NCI-H128 (cell line): ENCODE results near the gene MAGOHB.

Source experiments
- DNase-seq: peaks from one replicate; lab custom pipeline; 2025; ENCODE audit not compliant: unreplicated experiment; lab: John Stamatoyannopoulos, UW

Gene MAGOHB

DNA sequence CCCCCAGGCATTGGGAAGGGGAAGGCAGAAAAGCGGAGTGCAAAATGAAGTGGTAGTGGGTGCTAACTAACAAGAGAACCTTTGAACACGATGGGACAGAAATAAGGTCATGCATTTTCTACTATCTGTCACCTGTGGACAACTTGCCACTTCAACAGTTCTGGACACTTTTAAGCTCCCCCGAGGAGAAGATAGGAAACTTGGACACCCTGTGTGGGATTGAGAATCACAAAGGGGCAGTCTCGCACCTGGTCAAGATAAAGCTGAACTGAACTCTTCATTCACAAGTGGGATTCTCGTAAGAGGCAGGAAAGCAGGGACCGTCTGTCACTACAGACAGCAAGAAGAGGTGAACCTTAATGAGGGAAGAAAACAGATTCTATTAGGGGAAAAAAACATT, 56.1 kb downstream of the MAGOHB start:
- no peak for DNase-seq

DNA sequence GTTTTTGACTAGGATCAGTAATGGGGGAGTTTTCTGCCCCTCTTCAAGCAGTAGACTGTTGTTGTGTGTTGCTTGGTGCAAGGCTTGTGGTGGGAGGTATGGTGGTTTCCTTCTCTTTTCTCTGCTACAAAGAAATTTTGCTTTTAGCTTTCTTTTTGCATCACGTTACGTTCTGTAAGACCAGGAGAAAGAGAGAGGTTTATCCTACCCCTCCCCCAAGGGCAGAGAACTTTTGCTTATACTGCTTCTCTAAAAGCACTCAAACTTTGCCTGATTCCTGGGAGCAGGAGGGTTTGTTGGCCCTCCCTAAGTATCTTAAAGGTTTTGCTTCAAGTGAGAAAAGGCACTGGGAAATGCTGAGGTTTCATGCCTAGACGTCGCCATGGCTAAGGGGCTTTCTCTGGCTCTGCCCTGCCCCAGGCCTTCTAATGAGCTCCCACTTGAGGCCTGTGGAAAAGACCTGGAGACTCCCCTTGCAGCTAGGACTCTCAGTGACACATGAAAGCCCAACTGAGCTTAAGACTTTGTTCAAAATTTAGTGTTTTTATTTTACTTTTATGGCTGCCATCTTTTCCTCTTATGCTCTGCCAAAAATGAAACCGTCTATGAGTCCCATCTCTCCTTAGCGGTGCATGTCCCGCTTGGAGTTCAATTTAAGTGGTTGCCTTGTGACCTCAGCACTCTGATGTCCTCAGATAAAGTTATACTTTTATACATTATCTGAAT, 58.5 kb downstream of the MAGOHB start:
- no peak for DNase-seq

DNA sequence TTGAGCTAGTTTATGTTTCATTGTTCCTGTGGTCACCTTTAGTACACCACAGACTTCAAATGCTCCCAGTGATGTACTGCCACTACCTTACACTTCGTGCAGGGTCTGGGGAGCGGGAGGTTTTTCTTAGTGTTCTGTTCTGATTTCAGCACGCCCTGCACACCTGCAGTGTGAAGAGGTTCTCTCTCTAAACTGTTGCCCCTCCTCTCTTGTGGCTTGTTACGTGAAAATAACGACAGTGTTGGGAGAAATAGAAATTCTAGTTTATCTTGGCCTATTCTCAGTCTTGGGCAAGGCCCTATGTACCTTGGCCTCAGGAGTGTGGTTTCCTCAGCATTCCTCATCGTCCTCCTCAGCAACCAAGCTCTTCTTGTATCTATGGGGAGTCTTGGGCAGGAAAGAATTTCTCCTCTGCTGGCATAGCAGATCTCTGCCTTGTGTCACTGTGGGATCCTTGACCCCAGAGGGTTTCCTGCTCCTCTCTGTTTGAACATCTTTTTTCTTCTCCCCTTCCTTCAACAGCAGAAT, 59.1 kb downstream of the MAGOHB start:
- no peak for DNase-seq
